Activated naive CD8-positive, alpha-beta T cell treated with anti-CD3 and anti-CD28 coated beads, Interleukin-2, amount 10 ng/mL, durations not matched to agents 7 days and 5 days (primary cell): ENCODE data around the gene E4F1. TPM values are rescaled to one million over a fixed set of nuclear protein-coding genes. Genes with fewer than 3 reads are reported as not detected.

ENCODE experiments used
- ATAC-seq: fragments of 150-1000 bp; cut with Tn5 transposase; one replicate; pipeline ENCODE4 v1.10.0; 2021; ENCODE audit warnings: low read depth, moderate library complexity
- POLR2A ChIA-PET: fragments of 350-600 bp; sonication (Branson Sonifier 250); formaldehyde crosslinking; loops from one replicate; lab custom pipeline; 2021; ENCODE audit warnings: antibody characterized with exemption; lab: Charles Lee
- DNase-seq: peaks from one replicate; pipeline ENCODE4 v3.0.0; 2021
- H3K27ac Mint-ChIP-seq: one replicate; pipeline ENCODE4 v1.8.0; 2022; ENCODE audit warnings: mild to moderate bottlenecking, mixed read lengths
- H3K27me3 Mint-ChIP-seq: one replicate; pipeline ENCODE4 v1.8.0; 2022; ENCODE audit warnings: mild to moderate bottlenecking, moderate library complexity, mixed read lengths
- H3K36me3 Mint-ChIP-seq: one replicate; pipeline ENCODE4 v1.8.0; 2021; ENCODE audit warnings: mild to moderate bottlenecking, mixed read lengths
- H3K4me1 Mint-ChIP-seq: one replicate; pipeline ENCODE4 v1.8.0; 2021; ENCODE audit warnings: mixed read lengths
- H3K4me3 Mint-ChIP-seq: one replicate; pipeline ENCODE4 v1.8.0; 2022; ENCODE audit warnings: mild to moderate bottlenecking, moderate library complexity, mixed read lengths
- H3K9me3 Mint-ChIP-seq: one replicate; pipeline ENCODE4 v1.8.0; 2021; ENCODE audit warnings: mixed read lengths
- total RNA-seq, 2 experiments: library from RNA; stranded (reverse); gene quantifications; one replicate each; pipeline ENCODE4 v1.2.3, GENCODE V29; 2021

E4F1 gene
- total RNA-seq, 2 experiments from 2014 or later: 34.1 to 34.8 TPM

DNA sequence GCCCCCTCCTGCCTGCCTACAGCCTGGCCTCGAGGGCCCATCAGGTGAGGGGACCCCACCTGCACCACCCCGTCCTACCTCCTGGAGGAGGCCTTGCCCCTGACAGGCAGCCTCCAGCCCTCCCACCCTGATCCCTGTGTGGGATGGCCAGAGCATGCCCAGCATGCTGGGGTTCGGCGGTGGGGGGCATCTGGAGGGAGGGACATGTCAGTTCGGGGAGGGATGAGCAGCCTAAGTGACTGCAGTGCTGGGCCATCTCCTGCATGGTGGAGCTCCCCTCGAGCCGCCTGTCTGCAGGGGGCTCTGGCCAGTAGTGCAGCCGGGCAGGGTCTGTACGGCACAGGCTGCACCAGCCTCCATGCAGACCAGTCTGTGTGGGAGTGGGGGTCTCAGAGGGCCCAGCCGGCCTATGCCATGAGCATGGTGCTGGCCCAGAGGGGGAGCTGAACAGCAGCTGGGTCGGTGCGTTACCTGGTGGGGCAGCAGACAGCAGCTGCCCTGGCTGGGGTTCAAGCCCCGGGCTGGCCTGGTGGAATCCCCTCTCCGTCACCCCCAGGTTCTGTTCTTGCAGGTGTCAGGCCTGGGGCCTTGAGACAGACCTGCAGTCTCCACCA lies 48.6 kb downstream of the E4F1 start:
- Mint-ChIP-seq H3K27me3 (no peaks in the 10 kb centered on the region), H3K36me3 (peaks cover under 1% of the 10 kb centered on the region), H3K9me3 (no peaks in the 10 kb centered on the region), H3K4me1 (peaks cover 7% of the 10 kb centered on the region), H3K4me3 (no peak overlapping the region), H3K27ac (no peak overlapping the region)
- POLR2A ChIA-PET: interaction anchor here (0.6 to 1.7 kb wide), 2 partner anchors 19 to 21 kb away, joined by 3 to 4 read pairs; partner anchors contain the start of gene ECI1
- ATAC-seq: no peak
- no peak for DNase-seq

DNA sequence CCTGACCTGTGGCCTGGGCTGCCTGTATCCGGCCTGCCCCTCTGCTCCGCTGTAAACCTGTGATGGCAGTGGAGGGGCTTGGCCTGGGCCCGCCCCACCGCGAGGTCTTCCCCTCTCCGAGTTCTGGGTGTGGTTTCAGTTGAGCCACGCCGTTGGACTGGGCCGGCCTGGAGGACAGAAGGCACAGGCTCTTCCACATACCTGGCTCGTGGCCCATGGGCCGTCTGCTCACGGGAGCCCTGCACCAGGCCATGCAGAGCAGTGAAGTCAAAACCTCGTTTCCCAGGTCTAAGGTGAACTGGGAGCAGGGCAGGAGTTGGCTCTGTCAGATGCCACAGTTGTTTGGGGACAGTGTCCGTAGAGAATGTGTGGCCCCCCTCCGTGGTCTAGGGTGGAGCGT lies 50.1 kb downstream of the E4F1 start:
- no peak overlapping the region for H3K4me3 Mint-ChIP-seq
- DNase-seq (no peak), ATAC-seq (no peak)
- H3K9me3 Mint-ChIP-seq: no peaks in the 10 kb centered on the region
- H3K4me1 Mint-ChIP-seq: peaks cover 7% of the 10 kb centered on the region
- H3K27me3 Mint-ChIP-seq: no peaks in the 10 kb centered on the region
- POLR2A ChIA-PET: no interaction called here
- no peak overlapping the region for H3K27ac Mint-ChIP-seq
- H3K36me3 Mint-ChIP-seq: no peaks in the 10 kb centered on the region

GRCh38 chr16:2273931-2274330 lies 50.5 kb downstream of the E4F1 start:
- no peak for DNase-seq
- H3K4me1 Mint-ChIP-seq: peaks cover 7% of the 10 kb centered on the region
- POLR2A ChIA-PET: no interaction called here

DNA sequence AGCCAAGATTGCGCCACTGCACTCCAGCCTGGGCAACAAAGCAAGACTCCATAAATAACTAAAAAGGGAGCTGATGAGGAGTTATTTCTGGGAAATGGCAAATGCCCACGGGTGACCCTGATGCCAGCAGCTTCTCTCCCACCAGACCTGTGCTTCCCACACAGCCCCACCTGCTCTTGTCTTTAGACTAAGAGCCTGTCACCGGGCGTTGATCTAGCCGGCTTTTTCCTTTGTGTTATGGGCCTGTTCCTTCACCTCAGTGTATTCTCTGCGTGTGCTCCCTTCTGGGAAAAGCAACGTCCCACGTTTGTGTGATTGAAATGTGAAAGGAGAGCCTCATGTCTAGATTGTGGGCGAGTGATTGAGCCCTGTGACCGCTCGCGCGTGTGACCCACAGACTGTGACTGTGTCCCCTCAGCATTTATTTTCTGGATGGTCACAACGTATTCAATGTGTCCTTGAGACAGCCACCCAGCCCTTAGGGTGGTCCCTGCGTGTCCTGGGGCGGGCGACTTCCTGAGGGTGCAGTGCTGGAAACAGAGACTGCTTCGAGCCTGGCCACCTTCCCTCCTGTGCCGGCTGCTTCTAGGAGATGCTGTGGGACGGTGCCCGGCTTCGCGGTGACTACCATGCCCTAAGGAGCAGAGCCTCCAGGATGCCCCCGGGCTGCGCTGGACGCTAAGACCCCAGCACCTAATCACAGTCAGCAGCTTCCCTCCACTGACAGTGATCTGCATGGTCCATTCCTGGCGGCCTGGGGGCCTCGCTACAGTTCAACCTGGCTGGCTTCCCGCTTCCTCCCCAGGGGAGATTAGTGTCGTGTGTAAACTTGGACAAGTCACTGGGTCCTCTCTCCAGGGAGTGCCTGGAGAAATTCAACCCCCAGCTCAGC lies 52.3 kb downstream of the E4F1 start:
- no peak overlapping the region for H3K27ac Mint-ChIP-seq

More at GRCh38 chr16:2273931-2274330, 50.5 kb downstream of the E4F1 start:
- Mint-ChIP-seq H3K27me3 (no peaks in the 10 kb centered on the region), H3K4me3 (no peak overlapping the region), H3K36me3 (no peaks in the 10 kb centered on the region), H3K9me3 (no peaks in the 10 kb centered on the region), H3K27ac (no peak overlapping the region)
- ATAC-seq: no peak

GRCh38 chr16:2276368-2277195 lies 53.2 kb downstream of the E4F1 start:
- no peak overlapping the region for H3K27ac Mint-ChIP-seq
- ATAC-seq: no peak

More for the DNA sequence above, 52.3 kb downstream of the E4F1 start:
- H3K4me3 Mint-ChIP-seq: no peak overlapping the region
- POLR2A ChIA-PET: no interaction called here
- peaks cover 2% of the 10 kb centered on the region for H3K4me1 Mint-ChIP-seq
- no peaks in the 10 kb centered on the region for H3K36me3 Mint-ChIP-seq
- ATAC-seq (no peak), DNase-seq (no peak)
- no peaks in the 10 kb centered on the region for H3K9me3 Mint-ChIP-seq
- no peaks in the 10 kb centered on the region for H3K27me3 Mint-ChIP-seq

DNA sequence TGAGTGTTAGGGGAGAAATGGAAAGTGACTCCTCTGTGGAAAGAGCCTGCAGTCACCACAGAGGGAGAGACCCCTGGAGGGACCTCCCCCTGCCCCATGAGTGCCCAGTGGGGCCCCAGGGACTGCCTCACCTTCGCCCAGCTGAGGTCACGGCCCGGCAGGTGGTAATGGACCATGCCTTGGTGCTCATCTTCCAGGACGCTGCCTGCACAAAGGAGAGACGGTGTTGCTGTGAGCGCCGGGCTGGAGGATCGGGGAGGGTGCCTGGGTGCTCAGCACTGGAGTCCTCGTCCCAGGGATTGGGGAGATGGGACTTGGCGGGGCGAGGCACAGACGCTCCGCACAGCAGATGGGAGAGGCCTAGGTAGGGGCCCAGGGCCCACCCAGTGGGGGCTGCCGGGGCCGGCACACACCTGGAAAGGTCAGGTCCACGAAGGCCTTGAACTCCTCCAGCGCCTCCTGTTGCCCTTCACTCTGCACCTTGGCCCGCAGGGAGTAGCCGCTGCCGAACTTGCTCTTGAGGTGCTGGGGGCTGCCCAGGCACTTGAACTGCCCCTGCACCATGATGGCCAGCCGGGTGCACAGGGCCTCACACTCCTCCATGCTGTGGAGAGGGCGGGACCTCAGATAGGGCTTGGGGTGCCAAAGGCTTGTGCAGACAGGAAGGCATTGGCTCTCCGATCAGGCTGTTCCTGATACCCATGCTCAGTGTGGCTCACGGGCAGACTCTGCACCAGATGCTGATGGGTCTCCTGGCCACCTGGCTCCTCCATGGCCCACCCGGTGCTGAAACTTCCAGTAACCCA lies 54.3 kb downstream of the E4F1 start:
- no peaks in the 10 kb centered on the region for H3K36me3 Mint-ChIP-seq
- H3K9me3 Mint-ChIP-seq: no peaks in the 10 kb centered on the region
- DNase-seq: no peak
- no peak overlapping the region for H3K27ac Mint-ChIP-seq
- POLR2A ChIA-PET: no interaction called here
- H3K4me1 Mint-ChIP-seq: no peaks in the 10 kb centered on the region
- no peak for ATAC-seq
- no peaks in the 10 kb centered on the region for H3K27me3 Mint-ChIP-seq
- no peak overlapping the region for H3K4me3 Mint-ChIP-seq

More at GRCh38 chr16:2276368-2277195, 53.2 kb downstream of the E4F1 start:
- H3K4me1 Mint-ChIP-seq: no peaks in the 10 kb centered on the region
- no peak overlapping the region for H3K4me3 Mint-ChIP-seq
- no peaks in the 10 kb centered on the region for H3K36me3 Mint-ChIP-seq
- DNase-seq: no peak
- H3K27me3 Mint-ChIP-seq: no peaks in the 10 kb centered on the region
- no peaks in the 10 kb centered on the region for H3K9me3 Mint-ChIP-seq
- POLR2A ChIA-PET: no interaction called here

GRCh38 chr16:2278272-2278608 lies 54.8 kb downstream of the E4F1 start:
- Mint-ChIP-seq H3K4me1 (no peaks in the 10 kb centered on the region), H3K9me3 (no peaks in the 10 kb centered on the region), H3K27ac (no peak overlapping the region), H3K4me3 (no peak overlapping the region), H3K27me3 (no peaks in the 10 kb centered on the region), H3K36me3 (no peaks in the 10 kb centered on the region)
- DNase-seq: no peak
- ATAC-seq: no peak
- POLR2A ChIA-PET: no interaction called here

GRCh38 chr16:2278956-2279800 lies 55.8 kb downstream of the E4F1 start:
- no peaks in the 10 kb centered on the region for H3K36me3 Mint-ChIP-seq
- no peak overlapping the region for H3K4me3 Mint-ChIP-seq
- ATAC-seq (no peak), DNase-seq (no peak)
- no peaks in the 10 kb centered on the region for H3K9me3 Mint-ChIP-seq
- POLR2A ChIA-PET: no interaction called here
- no peak overlapping the region for H3K27ac Mint-ChIP-seq
- H3K4me1 Mint-ChIP-seq: no peaks in the 10 kb centered on the region
- H3K27me3 Mint-ChIP-seq: no peaks in the 10 kb centered on the region

DNA sequence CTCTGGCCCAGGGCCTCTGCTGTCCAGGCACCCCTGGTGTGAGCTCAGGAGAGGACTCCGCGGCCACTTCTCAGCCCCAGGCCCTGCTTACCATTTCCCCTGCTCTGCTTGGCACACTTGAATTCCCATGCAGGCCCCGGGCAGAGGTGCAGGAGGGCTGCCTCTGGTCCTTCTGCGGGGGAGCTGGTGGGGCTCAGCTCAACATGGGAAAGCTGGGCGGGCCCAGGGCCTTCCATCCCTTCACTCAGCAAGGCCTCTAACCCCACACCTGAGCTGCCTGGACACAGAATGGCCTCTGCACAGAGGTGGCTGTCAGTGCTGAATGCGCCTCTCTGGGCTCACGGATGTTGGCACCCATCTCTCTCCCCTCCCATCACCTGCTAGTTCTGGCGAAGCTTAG lies 57.1 kb downstream of the E4F1 start:
- DNase-seq (no peak), ATAC-seq (no peak)
- Mint-ChIP-seq H3K9me3 (no peaks in the 10 kb centered on the region), H3K36me3 (no peaks in the 10 kb centered on the region), H3K4me1 (no peaks in the 10 kb centered on the region), H3K4me3 (no peak overlapping the region), H3K27me3 (no peaks in the 10 kb centered on the region), H3K27ac (no peak overlapping the region)
- POLR2A ChIA-PET: no interaction called here

- Mint-ChIP-seq H3K27me3 (no peaks in the 10 kb centered on the region), H3K9me3 (no peaks in the 10 kb centered on the region), H3K4me3 (no peak overlapping the region), H3K4me1 (no peaks in the 10 kb centered on the region), H3K27ac (no peak overlapping the region), H3K36me3 (no peaks in the 10 kb centered on the region)
- POLR2A ChIA-PET: no interaction called here
- DNase-seq (no peak), ATAC-seq (no peak)
Observed at GRCh38 chr16:2280981-2281542, 57.7 kb downstream of the E4F1 start.

GRCh38 chr16:2282262-2282661 lies 58.9 kb downstream of the E4F1 start:
- no peak overlapping the region for H3K4me3 Mint-ChIP-seq
- POLR2A ChIA-PET: no interaction called here
- no peaks in the 10 kb centered on the region for H3K4me1 Mint-ChIP-seq
- no peak for ATAC-seq
- no peaks in the 10 kb centered on the region for H3K27me3 Mint-ChIP-seq
- no peaks in the 10 kb centered on the region for H3K36me3 Mint-ChIP-seq
- no peak overlapping the region for H3K27ac Mint-ChIP-seq
- DNase-seq: no peak
- no peaks in the 10 kb centered on the region for H3K9me3 Mint-ChIP-seq
